ENCODE results near the gene EFNA5. TPM values are rescaled to one million over a fixed set of nuclear protein-coding genes. Genes with fewer than 3 reads are reported as not detected.

The EFNA5 gene
- total RNA-seq, 1 experiment from 2014 or later, result 1.5 TPM

GRCh38 chr5:107431536-107431935, 239.2 kb downstream of the EFNA5 start:
- H3K36me3 Mint-ChIP-seq (ENCODE audit: insufficient read depth, unreplicated experiment), result no peaks in the 10 kb centered on the region
- DNase-seq, result no peak
- no peaks in the 10 kb centered on the region for H3K9me3 Mint-ChIP-seq (ENCODE audit: unreplicated experiment)
- no peak overlapping the region for H3K4me3 Mint-ChIP-seq (ENCODE audit: unreplicated experiment)
- Histone ChIP-seq H3K27me3 (replicated peaks; ENCODE audit: control insufficient read depth, insufficient read depth, low read length) (peaks cover 1% of the 10 kb centered on the region), H3K9me3 (no peaks in the 10 kb centered on the region), H3K36me3 (ENCODE audit: control insufficient read depth, insufficient read depth, low read length) (no peaks in the 10 kb centered on the region), H3K4me1 (no peaks in the 10 kb centered on the region), H3K4me3 (ENCODE audit: low read depth, low read length) (no peak overlapping the region)
- POLR2A ChIA-PET, result no interaction called here
- no peaks in the 10 kb centered on the region for H3K4me1 Mint-ChIP-seq (ENCODE audit: low read depth, unreplicated experiment)
- intact Hi-C loops (cut with micrococcal nuclease; ENCODE audit: unreplicated experiment), result no loop called here
- TF ChIP-seq CTCF (IDR thresholded peaks at IDR 0.05; ENCODE audit: insufficient read depth in 1 of 2, low read depth in 1 of 2, low read length in 1 of 2, severe bottlenecking in 1 of 2, unreplicated experiment in 1 of 2), result no peak
- CTCF ChIA-PET, result no interaction called here
- H3K27ac Mint-ChIP-seq (ENCODE audit: unreplicated experiment), result no peak overlapping the region
- H3K27me3 Mint-ChIP-seq (ENCODE audit: insufficient read depth, unreplicated experiment), result peaks cover 4% of the 10 kb centered on the region
- BruUV-seq (replicated peaks), result no TSS peak

GRCh38 chr5:107430071-107430625, 240.6 kb downstream of the EFNA5 start:
- H3K27me3 Mint-ChIP-seq (ENCODE audit: insufficient read depth, unreplicated experiment), result peaks cover 4% of the 10 kb centered on the region
- Histone ChIP-seq H3K4me3 (ENCODE audit: low read depth, low read length) (no peak overlapping the region), H3K9me3 (no peaks in the 10 kb centered on the region), H3K4me1 (0 out of 2 replicates have a peak, but pooled peaks cover 2% of the 10 kb centered on the region), H3K27me3 (replicated peaks; ENCODE audit: control insufficient read depth, insufficient read depth, low read length) (peaks cover 1% of the 10 kb centered on the region; the same call in 1 of the 2 replicates), H3K36me3 (ENCODE audit: control insufficient read depth, insufficient read depth, low read length) (no peaks in the 10 kb centered on the region)
- POLR2A ChIA-PET, result no interaction called here
- no TSS peak for BruUV-seq (replicated peaks)
- intact Hi-C loops (cut with micrococcal nuclease; ENCODE audit: unreplicated experiment), result no loop called here
- no peaks in the 10 kb centered on the region for H3K36me3 Mint-ChIP-seq (ENCODE audit: insufficient read depth, unreplicated experiment)
- H3K4me3 Mint-ChIP-seq (ENCODE audit: unreplicated experiment), result no peak overlapping the region
- peaks cover 7% of the 10 kb centered on the region for H3K4me1 Mint-ChIP-seq (ENCODE audit: low read depth, unreplicated experiment)
- TF ChIP-seq CTCF (IDR thresholded peaks at IDR 0.05; ENCODE audit: insufficient read depth in 1 of 2, low read depth in 1 of 2, low read length in 1 of 2, severe bottlenecking in 1 of 2, unreplicated experiment in 1 of 2), result no peak
- H3K9me3 Mint-ChIP-seq (ENCODE audit: unreplicated experiment), result no peaks in the 10 kb centered on the region
- CTCF ChIA-PET, result no interaction called here
- no peak for DNase-seq
- H3K27ac Mint-ChIP-seq (ENCODE audit: unreplicated experiment), result no peak overlapping the region

DNA sequence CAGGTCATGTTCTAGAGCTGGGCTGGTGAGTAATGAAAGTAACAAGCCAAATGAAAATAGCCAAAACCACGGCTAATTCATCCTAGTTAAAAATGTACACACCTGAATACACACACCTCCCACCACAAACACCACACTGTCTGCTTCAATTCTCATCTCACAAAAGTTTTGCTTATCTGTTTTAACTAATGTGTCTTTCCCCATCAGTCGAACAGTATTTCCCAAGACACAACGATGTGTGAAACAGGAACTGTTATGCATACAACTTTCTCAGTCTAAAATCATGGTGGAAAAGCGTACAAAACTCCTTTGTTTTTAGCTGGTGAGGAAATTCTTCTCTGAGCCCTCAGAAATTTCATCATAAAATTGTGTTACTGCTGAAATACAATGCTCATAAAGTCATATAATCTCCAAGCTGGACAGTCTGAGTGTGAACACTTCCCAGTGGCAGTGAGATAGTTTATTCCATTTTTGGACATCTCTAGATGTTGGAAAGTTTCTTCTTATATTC, 242.4 kb downstream of the EFNA5 start:
- no peak for TF ChIP-seq CTCF (IDR thresholded peaks at IDR 0.05; ENCODE audit: insufficient read depth in 1 of 2, low read depth in 1 of 2, low read length in 1 of 2, severe bottlenecking in 1 of 2, unreplicated experiment in 1 of 2)
- H3K4me3 Mint-ChIP-seq (ENCODE audit: unreplicated experiment), result no peak overlapping the region
- ChIA-PET CTCF (no interaction called here), POLR2A (no interaction called here)
- H3K4me1 Mint-ChIP-seq (ENCODE audit: low read depth, unreplicated experiment), result peaks cover 7% of the 10 kb centered on the region
- no TSS peak for BruUV-seq (replicated peaks)
- H3K27me3 ChIP-seq (replicated peaks; ENCODE audit: control insufficient read depth, insufficient read depth, low read length), result no peaks in the 10 kb centered on the region
- H3K36me3 ChIP-seq (ENCODE audit: control insufficient read depth, insufficient read depth, low read length), result no peaks in the 10 kb centered on the region
- intact Hi-C loops (cut with micrococcal nuclease; ENCODE audit: unreplicated experiment), result no loop called here
- no peaks in the 10 kb centered on the region for H3K36me3 Mint-ChIP-seq (ENCODE audit: insufficient read depth, unreplicated experiment)
- DNase-seq, result no peak
- peaks cover 4% of the 10 kb centered on the region for H3K27me3 Mint-ChIP-seq (ENCODE audit: insufficient read depth, unreplicated experiment)
- H3K27ac Mint-ChIP-seq (ENCODE audit: unreplicated experiment), result no peak overlapping the region
- H3K4me3 ChIP-seq (ENCODE audit: low read depth, low read length), result no peak overlapping the region
- no peaks in the 10 kb centered on the region for H3K9me3 Mint-ChIP-seq (ENCODE audit: unreplicated experiment)
- 0 out of 2 replicates have a peak, but pooled peaks cover 3% of the 10 kb centered on the region for H3K4me1 ChIP-seq
- H3K9me3 ChIP-seq, result no peaks in the 10 kb centered on the region
